ENCODE data around the gene PDK2.

Gene PDK2

GRCh38 chr17:50097926-50098325 is 2.8 kb downstream of the PDK2 start:
- no peak overlapping the region for H3K4me3 ChIP-seq (ENCODE audit: low read depth, low read length)
- peaks cover 28% of the 10 kb centered on the region for H3K4me1 ChIP-seq
- no peak overlapping the region for H2AFZ ChIP-seq
- peaks cover 8% of the 10 kb centered on the region for H3K79me2 ChIP-seq
- H3K9ac ChIP-seq = no peak overlapping the region
- H3K4me2 ChIP-seq (ENCODE audit: low read length) = no peak overlapping the region
- no peak overlapping the region for H3K27ac ChIP-seq
- no peaks in the 10 kb centered on the region for H3K27me3 ChIP-seq (ENCODE audit: control insufficient read depth, insufficient read depth, low read length)
- no peaks in the 10 kb centered on the region for H3K36me3 ChIP-seq (ENCODE audit: control insufficient read depth, insufficient read depth, low read length)
- TF ChIP-seq, protein P1, sequence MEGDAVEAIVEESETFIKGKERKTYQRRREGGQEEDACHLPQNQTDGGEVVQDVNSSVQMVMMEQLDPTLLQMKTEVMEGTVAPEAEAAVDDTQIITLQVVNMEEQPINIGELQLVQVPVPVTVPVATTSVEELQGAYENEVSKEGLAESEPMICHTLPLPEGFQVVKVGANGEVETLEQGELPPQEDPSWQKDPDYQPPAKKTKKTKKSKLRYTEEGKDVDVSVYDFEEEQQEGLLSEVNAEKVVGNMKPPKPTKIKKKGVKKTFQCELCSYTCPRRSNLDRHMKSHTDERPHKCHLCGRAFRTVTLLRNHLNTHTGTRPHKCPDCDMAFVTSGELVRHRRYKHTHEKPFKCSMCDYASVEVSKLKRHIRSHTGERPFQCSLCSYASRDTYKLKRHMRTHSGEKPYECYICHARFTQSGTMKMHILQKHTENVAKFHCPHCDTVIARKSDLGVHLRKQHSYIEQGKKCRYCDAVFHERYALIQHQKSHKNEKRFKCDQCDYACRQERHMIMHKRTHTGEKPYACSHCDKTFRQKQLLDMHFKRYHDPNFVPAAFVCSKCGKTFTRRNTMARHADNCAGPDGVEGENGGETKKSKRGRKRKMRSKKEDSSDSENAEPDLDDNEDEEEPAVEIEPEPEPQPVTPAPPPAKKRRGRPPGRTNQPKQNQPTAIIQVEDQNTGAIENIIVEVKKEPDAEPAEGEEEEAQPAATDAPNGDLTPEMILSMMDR (IDR thresholded peaks at IDR 0.05) = no peak
- no peaks in the 10 kb centered on the region for H3K9me3 ChIP-seq (ENCODE audit: control insufficient read depth, low read length)

DNA sequence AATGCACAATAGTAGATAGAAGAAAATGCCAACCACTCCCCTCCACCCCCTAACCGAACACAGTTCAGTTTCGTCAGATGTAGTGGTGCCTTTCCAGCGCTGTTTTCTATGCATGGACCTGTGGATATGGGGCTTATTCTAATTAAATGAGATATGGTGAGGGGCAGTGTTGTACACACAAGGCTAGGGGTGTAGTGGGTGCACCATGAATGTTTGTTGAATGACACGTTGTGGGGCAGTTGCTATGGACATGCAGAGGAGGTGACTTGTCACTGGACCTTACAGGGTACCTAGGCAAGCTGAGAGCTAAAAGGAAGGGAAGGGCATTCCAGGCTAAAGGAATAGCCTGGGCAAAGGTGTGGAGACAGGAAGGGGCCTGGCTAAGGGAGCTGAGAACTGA is 3.4 kb downstream of the PDK2 start:
- Histone ChIP-seq H3K9me3 (ENCODE audit: control insufficient read depth, low read length) (no peaks in the 10 kb centered on the region), H3K4me1 (peaks cover 25% of the 10 kb centered on the region), H3K9ac (no peak overlapping the region), H3K27ac (no peak overlapping the region), H2AFZ (no peak overlapping the region), H3K4me3 (ENCODE audit: low read depth, low read length) (no peak overlapping the region), H3K4me2 (ENCODE audit: low read length) (no peak overlapping the region), H3K27me3 (ENCODE audit: control insufficient read depth, insufficient read depth, low read length) (no peaks in the 10 kb centered on the region), H3K36me3 (ENCODE audit: control insufficient read depth, insufficient read depth, low read length) (no peaks in the 10 kb centered on the region), H3K79me2 (peaks cover 8% of the 10 kb centered on the region)
- TF ChIP-seq, protein P1 (IDR thresholded peaks at IDR 0.05) = no peak

DNA sequence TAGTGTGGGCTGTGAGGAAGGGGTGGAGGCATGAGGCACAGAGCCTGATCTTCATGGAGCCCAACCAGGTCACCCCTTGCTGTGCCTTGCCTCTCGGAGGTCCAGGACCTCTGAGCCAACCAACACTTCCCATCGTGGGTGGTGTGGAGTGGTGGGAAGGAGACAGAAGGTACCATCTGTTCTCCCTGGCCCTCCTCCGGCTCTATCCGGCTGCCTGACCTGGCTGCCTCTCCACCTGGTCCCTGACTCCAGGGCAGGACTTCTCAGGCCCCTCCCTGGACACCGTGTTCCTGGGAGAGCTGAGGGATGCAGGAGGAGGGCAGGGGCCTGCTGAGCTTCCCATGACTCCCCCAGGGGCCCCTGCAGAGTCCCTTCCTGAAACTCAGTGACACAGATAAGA is 3.9 kb downstream of the PDK2 start:
- H3K9me3 ChIP-seq (ENCODE audit: control insufficient read depth, low read length) = no peaks in the 10 kb centered on the region
- H3K79me2 ChIP-seq = peaks cover 8% of the 10 kb centered on the region
- no peak overlapping the region for H3K27ac ChIP-seq
- H3K4me1 ChIP-seq = peaks cover 25% of the 10 kb centered on the region
- no peak overlapping the region for H3K4me2 ChIP-seq (ENCODE audit: low read length)
- TF ChIP-seq, protein P1 (IDR thresholded peaks at IDR 0.05) = no peak
- no peaks in the 10 kb centered on the region for H3K36me3 ChIP-seq (ENCODE audit: control insufficient read depth, insufficient read depth, low read length)
- no peaks in the 10 kb centered on the region for H3K27me3 ChIP-seq (ENCODE audit: control insufficient read depth, insufficient read depth, low read length)
- no peak overlapping the region for H3K4me3 ChIP-seq (ENCODE audit: low read depth, low read length)
- H3K9ac ChIP-seq = no peak overlapping the region
- no peak overlapping the region for H2AFZ ChIP-seq

DNA sequence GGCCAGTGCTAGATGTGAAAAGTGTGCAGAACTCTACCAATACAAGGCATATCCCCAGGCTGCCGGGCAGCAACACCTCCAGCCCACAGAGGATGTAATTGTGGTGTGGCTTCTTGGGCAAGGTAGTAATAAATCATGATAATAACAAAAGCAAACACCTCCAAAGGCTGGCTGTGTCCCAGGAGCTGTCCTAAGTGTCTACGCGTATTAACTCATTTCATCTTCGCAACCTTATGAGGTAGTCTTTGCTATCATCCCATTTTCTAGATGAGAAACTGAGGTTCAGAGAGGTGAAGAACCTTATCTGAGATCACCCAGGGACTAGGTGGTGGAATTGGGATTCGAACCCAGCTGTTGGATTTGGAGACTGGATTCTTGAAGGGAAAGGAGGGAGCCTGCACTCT is 5.3 kb downstream of the PDK2 start:
- H3K9me3 ChIP-seq (ENCODE audit: control insufficient read depth, low read length) = no peaks in the 10 kb centered on the region
- H3K9ac ChIP-seq = no peak overlapping the region
- no peak overlapping the region for H3K27ac ChIP-seq
- peaks cover 20% of the 10 kb centered on the region for H3K4me1 ChIP-seq
- peaks cover 6% of the 10 kb centered on the region for H3K79me2 ChIP-seq
- TF ChIP-seq, protein P1 (IDR thresholded peaks at IDR 0.05) = no peak
- H2AFZ ChIP-seq = no peak overlapping the region
- H3K4me3 ChIP-seq (ENCODE audit: low read depth, low read length) = no peak overlapping the region
- no peaks in the 10 kb centered on the region for H3K27me3 ChIP-seq (ENCODE audit: control insufficient read depth, insufficient read depth, low read length)
- no peak overlapping the region for H3K4me2 ChIP-seq (ENCODE audit: low read length)
- H3K36me3 ChIP-seq (ENCODE audit: control insufficient read depth, insufficient read depth, low read length) = no peaks in the 10 kb centered on the region

DNA sequence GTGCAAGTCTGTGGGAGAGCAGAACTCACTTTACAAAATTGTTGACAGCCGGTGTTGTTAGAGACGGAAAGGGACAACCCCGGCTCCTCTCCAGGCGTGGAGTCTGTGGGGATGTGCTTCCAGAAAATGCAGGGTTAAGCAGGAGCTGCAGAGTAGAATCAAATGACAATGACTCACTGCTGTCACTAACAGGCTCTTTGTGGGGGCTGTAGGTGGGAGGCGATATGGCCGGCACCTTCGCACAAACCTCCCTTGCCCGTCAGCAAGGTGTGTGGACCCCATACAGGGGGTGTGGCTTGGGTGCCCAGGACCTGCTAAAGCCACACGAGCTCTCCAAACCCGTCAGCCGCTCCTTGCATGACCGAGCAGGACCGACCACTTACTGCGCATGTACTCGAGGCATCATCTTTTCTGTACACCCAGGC is 5.8 kb downstream of the PDK2 start:
- TF ChIP-seq, protein P1 (IDR thresholded peaks at IDR 0.05) = no peak
- Histone ChIP-seq H3K79me2 (peaks cover 3% of the 10 kb centered on the region), H3K27ac (no peak overlapping the region), H3K9ac (no peak overlapping the region), H3K27me3 (ENCODE audit: control insufficient read depth, insufficient read depth, low read length) (no peaks in the 10 kb centered on the region), H2AFZ (no peak overlapping the region), H3K9me3 (ENCODE audit: control insufficient read depth, low read length) (no peaks in the 10 kb centered on the region), H3K4me3 (ENCODE audit: low read depth, low read length) (no peak overlapping the region), H3K4me1 (peaks cover 20% of the 10 kb centered on the region), H3K4me2 (ENCODE audit: low read length) (no peak overlapping the region), H3K36me3 (ENCODE audit: control insufficient read depth, insufficient read depth, low read length) (no peaks in the 10 kb centered on the region)

All from parathyroid adenoma (tissue), 2 donors.